DND-41 (cell line): ENCODE data around the gene LAYN.

Experiments
- ATAC-seq: fragments of 200-7000 bp; cut with Tn5 transposase; 3 replicates; pipeline ENCODE4 v1.9.1; 2021; ENCODE audit warnings: low read depth; ENCODE audit not compliant: insufficient read depth
- DNase-seq: peaks from one replicate; pipeline ENCODE4 v3.0.0-alpha.2; 2020
- H2AFZ ChIP-seq: 2 replicates; pipeline ENCODE4 v1.6.0; 2012; ENCODE audit warnings: low read depth, low read length
- H3K27ac ChIP-seq: 2 replicates; pipeline ENCODE4 v1.5.1; 2012; ENCODE audit warnings: low read length, inconsistent platforms
- H3K27me3 ChIP-seq: fragments of 200-600 bp; sonication (generic); 2 replicates; pipeline ENCODE4 v1.6.0; 2012; ENCODE audit warnings: low read length, mild to moderate bottlenecking, inconsistent platforms; ENCODE audit not compliant: insufficient read depth, poor library complexity
- H3K36me3 ChIP-seq: 2 replicates; pipeline ENCODE4 v1.5.1; 2012; ENCODE audit warnings: low read length, inconsistent platforms; ENCODE audit not compliant: insufficient read depth
- H3K4me1 ChIP-seq: 2 replicates; pipeline ENCODE4 v1.5.1; 2012; ENCODE audit warnings: mild to moderate bottlenecking, low read length; ENCODE audit not compliant: insufficient read depth
- H3K4me2 ChIP-seq: 2 replicates; pipeline ENCODE4 v1.6.0; 2012; ENCODE audit warnings: mild to moderate bottlenecking, moderate library complexity, low read length, inconsistent platforms; ENCODE audit not compliant: insufficient read depth
- H3K4me3 ChIP-seq, 2 experiments: fragments of 200-600 bp in 1 of 2; shearing (Covaris generic) in 1 of 2; 2 replicates each; pipeline ENCODE4 v1.5.1; 2012 to 2016; ENCODE audit warnings: inconsistent platforms in 2 of 2, low read length in 2 of 2, mild to moderate bottlenecking in 2 of 2, low read depth in 1 of 2, moderate library complexity in 1 of 2
- H3K79me2 ChIP-seq: 2 replicates; pipeline ENCODE4 v1.6.0; 2012; ENCODE audit warnings: low read length, inconsistent platforms; ENCODE audit not compliant: insufficient read depth
- H3K9ac ChIP-seq: 2 replicates; pipeline ENCODE4 v1.6.0; 2012; ENCODE audit warnings: low read depth, mild to moderate bottlenecking, inconsistent platforms, low read length, moderate library complexity
- H3K9me3 ChIP-seq: 2 replicates; pipeline ENCODE4 v1.5.1; 2012; ENCODE audit warnings: low read length, moderate library complexity, mild to moderate bottlenecking, inconsistent platforms; ENCODE audit not compliant: insufficient read depth, severe bottlenecking
- H4K20me1 ChIP-seq: 2 replicates; pipeline ENCODE4 v1.6.0; 2012; ENCODE audit warnings: low read length; ENCODE audit not compliant: insufficient read depth
- EZH2 ChIP-seq: IDR thresholded peaks from 3 replicates; pipeline ENCODE4 v1.6.1; 2012; ENCODE audit warnings: borderline replicate concordance, low read depth, mild to moderate bottlenecking, moderate library complexity, low read length, inconsistent platforms; ENCODE audit not compliant: severe bottlenecking
- TF ChIP-seq, protein P1 (sequence below): IDR thresholded peaks from 2 replicates; pipeline ENCODE4 v1.5.1; 2012; ENCODE audit warnings: borderline replicate concordance, low read length, moderate library complexity, mild to moderate bottlenecking; ENCODE audit not compliant: poor library complexity, severe bottlenecking; ENCODE audit errors: extremely low read depth

Gene LAYN

DNA sequence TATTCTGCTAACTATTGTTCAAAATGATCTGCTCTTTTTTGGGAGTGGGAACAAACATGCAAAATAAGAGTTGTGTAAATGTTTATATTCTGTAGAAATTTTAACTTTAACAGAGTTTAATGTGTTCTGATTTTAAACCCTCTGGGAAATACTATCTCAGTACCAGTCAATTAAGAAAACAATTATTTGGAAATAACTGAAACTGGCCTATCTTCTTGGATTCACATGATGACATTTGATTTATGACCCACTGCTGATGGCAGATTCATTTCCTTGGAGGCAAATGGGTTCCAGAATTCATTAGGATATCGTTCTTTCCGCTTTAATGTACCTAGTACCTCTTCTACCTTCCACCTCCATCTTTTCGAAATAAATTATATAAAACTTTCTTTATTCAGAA, 67.2 kb downstream of the LAYN start:
- no peak overlapping the region for H3K4me2 ChIP-seq
- H3K4me3 ChIP-seq: no peak overlapping the region
- peaks cover 27% of the 10 kb centered on the region for H3K4me1 ChIP-seq
- DNase-seq (no peak), ATAC-seq (no peak)
- TF ChIP-seq EZH2: no peak
- TF ChIP-seq, protein P1, sequence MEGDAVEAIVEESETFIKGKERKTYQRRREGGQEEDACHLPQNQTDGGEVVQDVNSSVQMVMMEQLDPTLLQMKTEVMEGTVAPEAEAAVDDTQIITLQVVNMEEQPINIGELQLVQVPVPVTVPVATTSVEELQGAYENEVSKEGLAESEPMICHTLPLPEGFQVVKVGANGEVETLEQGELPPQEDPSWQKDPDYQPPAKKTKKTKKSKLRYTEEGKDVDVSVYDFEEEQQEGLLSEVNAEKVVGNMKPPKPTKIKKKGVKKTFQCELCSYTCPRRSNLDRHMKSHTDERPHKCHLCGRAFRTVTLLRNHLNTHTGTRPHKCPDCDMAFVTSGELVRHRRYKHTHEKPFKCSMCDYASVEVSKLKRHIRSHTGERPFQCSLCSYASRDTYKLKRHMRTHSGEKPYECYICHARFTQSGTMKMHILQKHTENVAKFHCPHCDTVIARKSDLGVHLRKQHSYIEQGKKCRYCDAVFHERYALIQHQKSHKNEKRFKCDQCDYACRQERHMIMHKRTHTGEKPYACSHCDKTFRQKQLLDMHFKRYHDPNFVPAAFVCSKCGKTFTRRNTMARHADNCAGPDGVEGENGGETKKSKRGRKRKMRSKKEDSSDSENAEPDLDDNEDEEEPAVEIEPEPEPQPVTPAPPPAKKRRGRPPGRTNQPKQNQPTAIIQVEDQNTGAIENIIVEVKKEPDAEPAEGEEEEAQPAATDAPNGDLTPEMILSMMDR: no peak
- no peak overlapping the region for H2AFZ ChIP-seq
- H3K27ac ChIP-seq: no peak overlapping the region
- peaks cover 64% of the 10 kb centered on the region for H3K79me2 ChIP-seq
- no peaks in the 10 kb centered on the region for H3K27me3 ChIP-seq
- H3K36me3 ChIP-seq: no peaks in the 10 kb centered on the region
- H3K9me3 ChIP-seq: no peaks in the 10 kb centered on the region
- H3K9ac ChIP-seq: no peak overlapping the region
- H4K20me1 ChIP-seq: peaks cover 22% of the 10 kb centered on the region
